ENCODE results near the gene MED13L.

Gene MED13L

DNA sequence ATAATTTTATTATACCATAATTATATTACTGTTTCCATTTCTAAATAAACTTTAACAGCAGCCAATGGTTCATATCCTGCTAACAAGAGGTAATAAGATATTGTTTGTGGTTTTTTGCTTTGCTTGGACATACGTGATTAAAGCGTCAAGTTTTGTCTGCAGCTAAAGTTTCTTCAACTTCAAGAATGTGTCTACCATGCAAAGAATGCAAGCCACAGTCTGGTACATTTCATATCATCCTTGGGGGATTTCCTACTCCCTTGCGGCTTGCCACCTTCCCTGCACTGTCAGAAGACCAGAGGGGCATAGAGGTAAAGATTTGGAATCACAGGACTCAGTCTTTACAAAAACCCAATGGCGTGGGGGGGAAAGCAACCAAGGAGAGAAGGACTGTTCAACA lies 125.2 kb downstream of the MED13L start:
- Histone ChIP-seq H3K9me3 (ENCODE audit: control insufficient read depth, insufficient read depth, low read length) (no peaks in the 10 kb centered on the region), H3K27me3 (ENCODE audit: control insufficient read depth, insufficient read depth, low read length) (no peaks in the 10 kb centered on the region), H3K9ac (ENCODE audit: low read depth, low read length) (no peak overlapping the region), H3K36me3 (ENCODE audit: control insufficient read depth, insufficient read depth, low read length) (no peaks in the 10 kb centered on the region), H3K4me1 (ENCODE audit: control insufficient read depth, insufficient read depth, low read length) (peaks cover 37% of the 10 kb centered on the region), H3K4me3 (ENCODE audit: low read depth, low read length) (no peak overlapping the region)

DNA sequence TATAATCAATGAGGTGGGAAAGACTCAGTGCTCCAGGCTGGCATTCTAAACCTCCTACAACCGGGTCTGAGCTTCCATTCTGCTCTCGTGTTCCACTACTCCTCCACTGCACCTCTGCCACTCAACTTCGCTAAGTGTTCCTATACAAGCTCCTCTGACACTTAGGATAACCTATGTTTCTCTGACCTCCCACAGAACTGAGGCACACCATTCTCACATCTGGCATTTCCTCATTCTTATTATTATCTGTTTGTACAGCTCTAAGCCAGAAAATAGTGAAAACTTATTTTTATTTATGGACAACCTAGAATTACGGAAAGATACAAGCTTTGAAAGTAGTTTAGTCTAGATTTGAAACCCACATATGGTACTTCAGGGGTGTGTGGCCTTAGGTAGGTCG lies 127.0 kb downstream of the MED13L start:
- H3K36me3 ChIP-seq (ENCODE audit: control insufficient read depth, insufficient read depth, low read length), result no peaks in the 10 kb centered on the region
- no peaks in the 10 kb centered on the region for H3K27me3 ChIP-seq (ENCODE audit: control insufficient read depth, insufficient read depth, low read length)
- no peak overlapping the region for H3K4me3 ChIP-seq (ENCODE audit: low read depth, low read length)
- H3K9me3 ChIP-seq (ENCODE audit: control insufficient read depth, insufficient read depth, low read length), result no peaks in the 10 kb centered on the region
- H3K4me1 ChIP-seq (ENCODE audit: control insufficient read depth, insufficient read depth, low read length), result peaks cover 27% of the 10 kb centered on the region
- H3K9ac ChIP-seq (ENCODE audit: low read depth, low read length), result no peak overlapping the region

DNA sequence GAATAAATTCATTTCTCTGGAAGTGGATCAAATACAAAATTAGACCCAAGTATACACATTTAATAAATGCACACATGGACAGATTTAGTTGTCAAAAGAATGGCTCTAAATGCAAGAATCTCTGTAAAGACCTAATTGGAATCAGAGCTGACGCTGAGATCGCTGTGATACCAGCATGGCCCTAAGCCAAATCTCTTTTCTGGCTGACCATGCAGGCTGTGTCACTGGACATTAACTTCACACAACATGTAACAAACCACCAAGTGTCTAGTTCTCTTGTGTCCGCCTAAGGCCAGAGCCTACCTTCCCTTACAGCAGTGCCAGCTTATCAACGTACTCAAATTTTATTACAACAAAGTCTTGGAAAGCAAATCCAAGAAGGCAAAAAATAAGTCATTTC lies 127.5 kb downstream of the MED13L start:
- Histone ChIP-seq H3K36me3 (ENCODE audit: control insufficient read depth, insufficient read depth, low read length) (no peaks in the 10 kb centered on the region), H3K27me3 (ENCODE audit: control insufficient read depth, insufficient read depth, low read length) (no peaks in the 10 kb centered on the region), H3K4me3 (ENCODE audit: low read depth, low read length) (no peak overlapping the region), H3K9ac (ENCODE audit: low read depth, low read length) (no peak overlapping the region), H3K4me1 (ENCODE audit: control insufficient read depth, insufficient read depth, low read length) (peaks cover 25% of the 10 kb centered on the region), H3K9me3 (ENCODE audit: control insufficient read depth, insufficient read depth, low read length) (no peaks in the 10 kb centered on the region)

DNA sequence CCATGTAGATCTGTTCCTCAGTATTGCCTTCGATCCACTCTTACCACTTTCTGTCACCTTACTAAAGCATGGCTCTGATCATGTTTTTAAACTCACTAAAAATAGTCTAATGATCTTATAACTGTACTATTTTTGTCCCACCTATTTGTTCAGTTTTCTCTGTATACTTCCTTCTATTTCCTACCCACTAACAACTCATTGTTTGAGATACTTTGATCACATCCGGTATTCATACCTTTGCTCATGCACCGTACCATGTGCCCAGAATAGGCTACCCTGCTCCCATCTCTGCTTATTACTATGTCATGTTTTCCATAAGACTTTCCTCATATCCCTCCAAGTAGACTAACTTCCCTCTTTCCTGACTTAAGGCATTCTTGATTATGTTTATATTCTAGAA lies 128.6 kb downstream of the MED13L start:
- H3K4me1 ChIP-seq (ENCODE audit: control insufficient read depth, insufficient read depth, low read length), result peaks cover 22% of the 10 kb centered on the region
- H3K9me3 ChIP-seq (ENCODE audit: control insufficient read depth, insufficient read depth, low read length), result no peaks in the 10 kb centered on the region
- H3K27me3 ChIP-seq (ENCODE audit: control insufficient read depth, insufficient read depth, low read length), result no peaks in the 10 kb centered on the region
- H3K9ac ChIP-seq (ENCODE audit: low read depth, low read length), result no peak overlapping the region
- no peaks in the 10 kb centered on the region for H3K36me3 ChIP-seq (ENCODE audit: control insufficient read depth, insufficient read depth, low read length)
- no peak overlapping the region for H3K4me3 ChIP-seq (ENCODE audit: low read depth, low read length)

DNA sequence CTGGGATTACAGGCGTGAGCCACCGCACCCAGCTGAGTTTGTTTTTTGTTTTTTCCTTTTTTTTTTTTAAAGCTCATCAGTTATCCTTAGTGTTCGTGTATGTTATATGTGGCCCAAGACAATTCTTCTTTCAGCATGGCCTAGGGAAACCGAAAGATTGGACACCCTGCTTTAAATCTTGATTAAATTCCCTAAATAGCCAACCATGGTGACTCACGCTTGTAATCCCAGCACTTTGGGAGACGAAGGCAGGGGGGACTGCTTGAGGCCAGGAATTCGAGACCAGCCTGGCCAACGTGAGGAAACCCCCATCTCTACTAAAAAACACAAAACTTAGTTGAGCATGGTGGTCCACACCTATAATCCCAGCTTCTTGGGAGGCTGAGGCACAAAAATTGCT lies 131.1 kb downstream of the MED13L start:
- H3K9ac ChIP-seq (ENCODE audit: low read depth, low read length), result no peak overlapping the region
- no peaks in the 10 kb centered on the region for H3K9me3 ChIP-seq (ENCODE audit: control insufficient read depth, insufficient read depth, low read length)
- H3K27me3 ChIP-seq (ENCODE audit: control insufficient read depth, insufficient read depth, low read length), result no peaks in the 10 kb centered on the region
- no peak overlapping the region for H3K4me3 ChIP-seq (ENCODE audit: low read depth, low read length)
- no peaks in the 10 kb centered on the region for H3K36me3 ChIP-seq (ENCODE audit: control insufficient read depth, insufficient read depth, low read length)
- H3K4me1 ChIP-seq (ENCODE audit: control insufficient read depth, insufficient read depth, low read length), result peaks cover 5% of the 10 kb centered on the region

DNA sequence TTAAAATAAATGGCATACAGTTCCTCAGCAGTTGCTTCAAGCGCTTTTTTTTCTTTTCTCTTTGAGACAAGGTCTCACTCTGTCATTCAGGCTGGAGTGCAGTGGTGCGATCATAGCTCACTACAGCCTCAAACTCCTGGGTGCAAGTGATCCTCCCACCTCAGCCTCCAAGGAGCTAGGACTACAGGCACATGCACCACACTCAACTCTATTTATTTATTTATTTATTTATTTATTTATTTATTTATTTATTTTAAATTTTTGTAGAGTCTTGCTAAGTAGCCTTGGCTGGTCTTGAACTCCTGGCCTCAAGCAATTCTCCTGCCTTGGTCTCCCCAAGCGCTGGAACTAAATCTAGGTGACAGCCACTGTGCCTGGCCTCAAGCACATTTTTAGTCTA lies 132.0 kb downstream of the MED13L start:
- Histone ChIP-seq H3K4me3 (ENCODE audit: low read depth, low read length) (no peak overlapping the region), H3K9ac (ENCODE audit: low read depth, low read length) (no peak overlapping the region), H3K4me1 (ENCODE audit: control insufficient read depth, insufficient read depth, low read length) (peaks cover 5% of the 10 kb centered on the region), H3K9me3 (ENCODE audit: control insufficient read depth, insufficient read depth, low read length) (no peaks in the 10 kb centered on the region), H3K27me3 (ENCODE audit: control insufficient read depth, insufficient read depth, low read length) (no peaks in the 10 kb centered on the region), H3K36me3 (ENCODE audit: control insufficient read depth, insufficient read depth, low read length) (no peaks in the 10 kb centered on the region)

DNA sequence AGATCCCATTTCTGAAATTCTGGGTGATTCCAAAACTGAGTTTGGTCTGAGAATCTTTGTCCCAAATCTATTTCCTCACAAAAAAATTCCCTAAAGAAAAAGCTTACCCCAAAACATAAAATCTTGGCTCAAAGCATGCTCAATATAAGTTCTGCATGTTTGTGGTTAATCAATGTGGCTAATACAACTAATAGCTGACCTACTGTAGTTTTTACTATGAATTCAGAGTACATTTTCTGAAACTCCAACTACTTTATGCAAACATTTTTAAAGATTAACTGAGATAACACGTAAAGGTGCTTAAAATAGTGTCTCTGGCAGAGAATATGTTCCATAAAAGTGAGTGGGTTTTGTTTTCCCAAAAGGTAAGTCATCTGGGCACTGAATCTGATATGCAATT lies 133.1 kb downstream of the MED13L start:
- Histone ChIP-seq H3K36me3 (ENCODE audit: control insufficient read depth, insufficient read depth, low read length) (no peaks in the 10 kb centered on the region), H3K9me3 (ENCODE audit: control insufficient read depth, insufficient read depth, low read length) (no peaks in the 10 kb centered on the region), H3K27me3 (ENCODE audit: control insufficient read depth, insufficient read depth, low read length) (no peaks in the 10 kb centered on the region), H3K4me1 (ENCODE audit: control insufficient read depth, insufficient read depth, low read length) (peaks cover 9% of the 10 kb centered on the region), H3K4me3 (ENCODE audit: low read depth, low read length) (no peak overlapping the region), H3K9ac (ENCODE audit: low read depth, low read length) (no peak overlapping the region)

DNA sequence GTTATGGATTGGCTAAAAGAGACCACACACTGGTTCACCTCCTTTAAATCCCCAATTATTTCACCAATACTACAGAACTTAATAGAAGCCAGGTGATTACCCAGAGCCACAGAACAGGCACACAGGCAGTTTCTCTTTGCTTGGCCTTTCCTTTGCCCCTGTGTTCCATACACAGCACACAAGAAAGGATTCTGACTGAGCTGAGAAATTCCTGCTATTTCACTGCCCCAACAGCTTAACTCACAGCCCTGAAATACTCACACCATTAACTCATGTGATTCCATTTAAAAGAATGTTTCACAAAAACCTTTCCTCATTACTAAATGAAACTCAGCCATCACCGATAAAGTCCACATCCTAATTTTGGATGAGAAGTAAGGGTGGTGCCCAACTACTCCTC lies 133.6 kb downstream of the MED13L start:
- H3K4me3 ChIP-seq (ENCODE audit: low read depth, low read length), result no peak overlapping the region
- no peaks in the 10 kb centered on the region for H3K36me3 ChIP-seq (ENCODE audit: control insufficient read depth, insufficient read depth, low read length)
- peaks cover 12% of the 10 kb centered on the region for H3K4me1 ChIP-seq (ENCODE audit: control insufficient read depth, insufficient read depth, low read length)
- no peaks in the 10 kb centered on the region for H3K27me3 ChIP-seq (ENCODE audit: control insufficient read depth, insufficient read depth, low read length)
- H3K9me3 ChIP-seq (ENCODE audit: control insufficient read depth, insufficient read depth, low read length), result no peaks in the 10 kb centered on the region
- H3K9ac ChIP-seq (ENCODE audit: low read depth, low read length), result no peak overlapping the region

DNA sequence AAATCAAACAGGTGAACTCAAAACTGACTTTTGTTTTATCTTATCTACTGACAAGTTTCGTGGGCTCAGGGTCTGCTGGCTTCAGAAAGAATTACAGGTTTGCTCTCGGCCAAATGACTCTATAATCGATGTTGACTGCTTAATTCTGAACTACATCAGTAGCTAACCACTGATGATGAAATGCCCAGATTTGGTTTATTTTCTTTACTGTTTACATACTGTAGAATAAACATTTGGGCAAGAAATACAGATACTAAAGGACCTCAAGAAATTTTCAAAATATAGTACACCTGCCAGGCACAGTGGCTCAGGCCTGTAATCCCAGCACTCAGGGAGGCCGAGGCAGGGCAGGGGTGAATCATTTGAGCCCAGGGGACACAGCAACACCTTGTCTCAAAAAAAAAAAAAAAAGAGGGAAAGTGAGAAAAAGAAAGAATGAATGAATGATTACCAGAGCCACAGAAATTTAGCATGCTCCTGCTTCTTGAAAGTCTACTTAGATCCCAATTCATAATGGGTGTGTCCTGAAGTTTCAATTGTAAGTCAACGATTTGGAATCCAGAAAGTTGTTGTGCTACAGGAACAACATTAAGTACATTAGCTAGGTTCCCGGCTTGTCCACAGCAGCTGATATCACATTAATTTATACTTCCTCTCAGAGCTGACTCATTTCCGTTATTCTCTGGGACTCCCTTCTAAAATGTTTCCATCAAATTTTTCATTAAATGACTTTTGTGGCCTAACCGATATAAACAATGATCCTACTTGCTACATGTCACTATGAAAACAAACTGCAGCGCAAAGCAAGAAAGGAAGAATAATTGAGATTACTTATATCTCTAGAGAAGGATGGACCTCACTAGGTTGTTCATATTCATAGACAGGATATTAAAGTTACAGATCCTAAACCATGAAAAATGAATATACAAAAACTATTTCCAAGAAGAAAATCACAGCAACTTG lies 134.3 kb downstream of the MED13L start:
- no peak overlapping the region for H3K9ac ChIP-seq (ENCODE audit: low read depth, low read length)
- H3K9me3 ChIP-seq (ENCODE audit: control insufficient read depth, insufficient read depth, low read length), result no peaks in the 10 kb centered on the region
- H3K27me3 ChIP-seq (ENCODE audit: control insufficient read depth, insufficient read depth, low read length), result no peaks in the 10 kb centered on the region
- H3K36me3 ChIP-seq (ENCODE audit: control insufficient read depth, insufficient read depth, low read length), result no peaks in the 10 kb centered on the region
- peaks cover 19% of the 10 kb centered on the region for H3K4me1 ChIP-seq (ENCODE audit: control insufficient read depth, insufficient read depth, low read length)
- H3K4me3 ChIP-seq (ENCODE audit: low read depth, low read length), result no peak overlapping the region

DNA sequence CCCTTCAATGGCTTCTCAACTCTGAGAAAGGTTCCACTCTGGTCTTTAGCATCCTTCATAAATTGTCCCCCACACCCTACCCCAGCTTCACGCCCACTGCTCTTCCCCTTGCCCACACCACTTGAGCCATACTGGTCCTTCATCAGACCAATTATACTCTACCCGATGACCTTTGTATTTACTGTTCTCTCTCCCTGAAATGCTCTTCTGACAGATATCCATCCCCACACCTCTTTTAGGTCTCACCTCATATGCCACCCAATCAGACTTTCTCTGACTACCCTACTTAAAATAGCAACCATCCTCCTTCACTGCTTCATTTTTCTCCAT lies 135.7 kb downstream of the MED13L start:
- Histone ChIP-seq H3K36me3 (ENCODE audit: control insufficient read depth, insufficient read depth, low read length) (no peaks in the 10 kb centered on the region), H3K27me3 (ENCODE audit: control insufficient read depth, insufficient read depth, low read length) (no peaks in the 10 kb centered on the region), H3K9ac (ENCODE audit: low read depth, low read length) (no peak overlapping the region), H3K9me3 (ENCODE audit: control insufficient read depth, insufficient read depth, low read length) (no peaks in the 10 kb centered on the region), H3K4me1 (ENCODE audit: control insufficient read depth, insufficient read depth, low read length) (peaks cover 20% of the 10 kb centered on the region), H3K4me3 (ENCODE audit: low read depth, low read length) (no peak overlapping the region)

DNA sequence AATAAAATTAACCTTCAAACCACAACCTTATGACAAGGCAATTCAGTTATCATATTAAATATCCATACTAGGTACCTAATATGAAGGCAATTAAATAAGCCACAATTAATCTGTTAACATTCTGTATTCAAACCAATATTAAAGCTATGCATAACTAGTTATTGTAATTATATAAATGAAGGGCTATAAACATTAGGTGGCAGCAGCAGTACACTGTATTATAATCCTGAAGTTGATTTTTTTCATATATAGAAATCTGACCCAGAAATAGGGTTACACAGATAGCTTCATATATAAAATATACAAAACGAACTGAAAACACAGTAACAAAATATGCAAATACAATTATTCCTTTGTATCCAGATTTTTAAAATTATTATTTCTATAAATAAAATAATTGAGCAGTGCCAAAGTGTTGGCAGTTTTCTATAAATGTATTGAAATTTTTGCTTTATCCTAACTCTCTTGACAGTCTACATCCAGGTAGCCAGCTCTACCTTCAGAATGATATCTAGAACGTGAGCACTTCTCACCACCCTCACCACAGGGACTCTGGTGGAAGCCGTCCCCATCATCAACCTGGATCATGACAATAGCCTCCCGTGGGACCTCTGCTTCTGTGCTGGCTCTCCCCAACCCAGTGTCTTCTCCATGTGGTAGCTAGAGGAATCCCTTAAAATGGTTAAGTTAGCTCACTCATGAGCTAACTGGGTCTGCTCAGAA lies 136.2 kb downstream of the MED13L start:
- no peaks in the 10 kb centered on the region for H3K27me3 ChIP-seq (ENCODE audit: control insufficient read depth, insufficient read depth, low read length)
- H3K9ac ChIP-seq (ENCODE audit: low read depth, low read length), result no peak overlapping the region
- H3K4me1 ChIP-seq (ENCODE audit: control insufficient read depth, insufficient read depth, low read length), result peaks cover 20% of the 10 kb centered on the region
- H3K36me3 ChIP-seq (ENCODE audit: control insufficient read depth, insufficient read depth, low read length), result no peaks in the 10 kb centered on the region
- H3K9me3 ChIP-seq (ENCODE audit: control insufficient read depth, insufficient read depth, low read length), result no peaks in the 10 kb centered on the region
- no peak overlapping the region for H3K4me3 ChIP-seq (ENCODE audit: low read depth, low read length)

DNA sequence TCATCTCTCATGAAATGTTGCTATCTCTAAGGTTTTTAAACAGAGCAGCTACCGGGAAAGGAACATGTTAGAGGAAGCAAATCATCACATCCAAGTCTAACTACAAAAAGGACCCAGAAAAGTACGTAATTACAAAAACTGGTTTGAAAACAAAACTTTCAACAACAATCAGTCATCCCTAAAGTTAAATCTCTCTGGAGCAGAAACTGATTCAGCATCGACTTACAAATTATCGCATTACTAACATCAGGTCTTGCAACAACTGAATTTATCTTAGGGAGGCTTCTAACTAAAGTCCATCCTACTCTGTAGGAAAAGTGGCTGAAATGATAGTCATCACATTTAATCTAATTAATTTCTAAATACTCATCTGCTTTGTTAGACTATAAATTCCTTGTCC lies 137.0 kb downstream of the MED13L start:
- no peak overlapping the region for H3K4me3 ChIP-seq (ENCODE audit: low read depth, low read length)
- H3K27me3 ChIP-seq (ENCODE audit: control insufficient read depth, insufficient read depth, low read length), result no peaks in the 10 kb centered on the region
- no peaks in the 10 kb centered on the region for H3K36me3 ChIP-seq (ENCODE audit: control insufficient read depth, insufficient read depth, low read length)
- peaks cover 20% of the 10 kb centered on the region for H3K4me1 ChIP-seq (ENCODE audit: control insufficient read depth, insufficient read depth, low read length)
- H3K9ac ChIP-seq (ENCODE audit: low read depth, low read length), result no peak overlapping the region
- H3K9me3 ChIP-seq (ENCODE audit: control insufficient read depth, insufficient read depth, low read length), result no peaks in the 10 kb centered on the region

Measured in iPS-15b (cell line).